HEK293T (cell line): ENCODE results near the gene SZT2.

Experiments used
- CTCF ChIA-PET: fragments of 350-600 bp; formaldehyde crosslinking; extraction: SDS; loops from one replicate; lab custom pipeline; 2021; ENCODE audit warnings: antibody characterized with exemption, inconsistent platforms; lab: Yijun Ruan, JAX
- POLR2A ChIA-PET: fragments of 350-600 bp; formaldehyde crosslinking; extraction: SDS; loops from one replicate; lab custom pipeline; 2020; ENCODE audit warnings: antibody characterized with exemption, inconsistent platforms; lab: Yijun Ruan, JAX
- DNase-seq: peaks from one replicate; pipeline ENCODE4 v3.0.0; 2012; ENCODE audit warnings: mixed read lengths; ENCODE audit errors: extremely low spot score
- ARNT ChIP-seq: fragments of 450-650 bp; IDR thresholded peaks from 2 replicates; pipeline ENCODE4 v1.6.1; 2017; ENCODE audit warnings: mild to moderate bottlenecking
- BHLHE40 ChIP-seq: fragments of 450-650 bp; IDR thresholded peaks from 2 replicates; pipeline ENCODE4 v1.6.1; 2016; ENCODE audit warnings: mild to moderate bottlenecking, moderate library complexity, borderline replicate concordance
- CTBP1 ChIP-seq: fragments of 450-650 bp; IDR thresholded peaks from 2 replicates; pipeline ENCODE4 v1.6.1; 2016; ENCODE audit warnings: borderline replicate concordance
- ELF4 ChIP-seq: fragments of 450-650 bp; IDR thresholded peaks from 2 replicates; pipeline ENCODE4 v1.6.1; 2017; ENCODE audit warnings: antibody characterized with exemption
- FOXA1 ChIP-seq: fragments of 450-650 bp; IDR thresholded peaks from 2 replicates; pipeline ENCODE4 v1.6.1; 2016; ENCODE audit warnings: mild to moderate bottlenecking
- FOXK2 ChIP-seq: fragments of 450-650 bp; IDR thresholded peaks from 2 replicates; pipeline ENCODE4 v1.6.1; 2016; ENCODE audit warnings: mild to moderate bottlenecking
- FOXM1 ChIP-seq: fragments of 450-650 bp; IDR thresholded peaks from 2 replicates; pipeline ENCODE4 v1.6.1; 2017; ENCODE audit warnings: mild to moderate bottlenecking, borderline replicate concordance
- HDGF ChIP-seq: fragments of 450-650 bp; IDR thresholded peaks from 2 replicates; pipeline ENCODE4 v1.6.1; 2017; ENCODE audit warnings: antibody characterized with exemption, borderline replicate concordance
- L3MBTL2 ChIP-seq: fragments of 450-650 bp; conservative IDR thresholded peaks from 2 replicates; pipeline ENCODE4 v1.6.1; 2016; ENCODE audit warnings: mild to moderate bottlenecking
- LEF1 ChIP-seq: fragments of 450-650 bp; IDR thresholded peaks from 2 replicates; pipeline ENCODE4 v1.6.1; 2017; ENCODE audit warnings: mild to moderate bottlenecking, borderline replicate concordance
- NFRKB ChIP-seq: fragments of 450-650 bp; IDR thresholded peaks from 2 replicates; pipeline ENCODE4 v1.6.1; 2016; ENCODE audit warnings: mild to moderate bottlenecking, moderate library complexity
- SP1 ChIP-seq: fragments of 450-650 bp; IDR thresholded peaks from 2 replicates; pipeline ENCODE4 v1.6.1; 2017
- SUZ12 ChIP-seq: fragments of 450-650 bp; IDR thresholded peaks from 2 replicates; pipeline ENCODE4 v1.6.1; 2016; ENCODE audit warnings: mild to moderate bottlenecking
- TARDBP ChIP-seq: fragments of 450-650 bp; IDR thresholded peaks from 2 replicates; pipeline ENCODE4 v1.6.1; 2016
- ZNF384 ChIP-seq: fragments of 450-650 bp; IDR thresholded peaks from 2 replicates; pipeline ENCODE4 v1.6.1; 2016
- TF ChIP-seq, protein P1 (sequence below): fragments of 450-650 bp; IDR thresholded peaks from 2 replicates; pipeline ENCODE4 v1.6.1; 2016

Gene SZT2

DNA sequence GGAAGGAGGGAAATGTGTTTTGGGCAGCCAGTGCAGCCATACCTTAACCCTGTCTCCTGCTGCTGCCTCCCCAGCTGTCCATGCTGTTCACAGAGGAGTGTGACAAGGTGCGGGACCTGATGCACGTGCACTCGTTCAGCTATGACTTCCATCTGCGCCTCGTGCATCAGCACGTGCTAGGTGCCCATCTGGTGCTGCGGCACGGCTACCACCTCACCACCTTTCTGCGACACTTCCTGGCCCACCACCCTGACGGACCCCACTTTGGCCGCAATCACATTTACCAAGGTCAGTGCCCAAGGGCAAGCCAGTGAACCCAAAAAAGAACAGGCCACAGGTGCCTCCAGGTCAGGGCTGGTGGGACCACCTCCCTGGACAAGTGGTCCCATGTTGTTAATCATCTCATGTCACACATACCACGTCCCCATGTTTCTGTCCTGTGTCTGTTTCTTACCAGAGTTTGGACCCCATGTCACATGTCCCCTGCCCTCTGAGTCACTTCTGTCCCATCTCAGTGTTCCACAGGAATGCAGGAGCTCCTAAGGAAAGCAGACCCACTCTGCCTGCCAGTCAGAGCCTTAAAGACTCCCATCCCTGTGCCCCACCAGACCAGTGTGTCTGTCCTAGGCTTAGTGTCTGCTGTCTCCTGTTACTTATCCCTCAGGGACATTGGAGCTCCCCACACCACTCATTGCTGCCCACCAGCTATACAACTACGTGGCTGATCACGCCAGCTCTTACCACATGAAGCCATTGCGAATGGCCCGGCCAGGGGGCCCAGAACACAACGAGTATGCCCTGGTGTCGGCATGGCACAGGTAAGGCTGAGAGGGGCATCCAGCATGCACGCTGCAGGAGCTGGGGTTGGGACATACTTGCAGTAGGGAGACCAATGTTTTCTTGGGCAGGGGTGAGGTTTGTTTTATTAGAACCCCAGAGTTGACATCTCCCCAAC is 57.5 kb downstream of the SZT2 start:
- CTCF ChIA-PET = no interaction called here
- DNase-seq = no peak
- POLR2A ChIA-PET = no interaction called here
- no peak for TF ChIP-seq FOXM1
- no peak for TF ChIP-seq ELF4
- TF ChIP-seq CTBP1 = no peak
- no peak for TF ChIP-seq NFRKB
- TF ChIP-seq SUZ12 = no peak
- TF ChIP-seq FOXK2 = no peak
- no peak for TF ChIP-seq L3MBTL2
- TF ChIP-seq TARDBP = no peak
- TF ChIP-seq HDGF = no peak
- no peak for TF ChIP-seq ZNF384
- TF ChIP-seq LEF1 = no peak
- no peak for TF ChIP-seq SP1
- TF ChIP-seq, protein P1, sequence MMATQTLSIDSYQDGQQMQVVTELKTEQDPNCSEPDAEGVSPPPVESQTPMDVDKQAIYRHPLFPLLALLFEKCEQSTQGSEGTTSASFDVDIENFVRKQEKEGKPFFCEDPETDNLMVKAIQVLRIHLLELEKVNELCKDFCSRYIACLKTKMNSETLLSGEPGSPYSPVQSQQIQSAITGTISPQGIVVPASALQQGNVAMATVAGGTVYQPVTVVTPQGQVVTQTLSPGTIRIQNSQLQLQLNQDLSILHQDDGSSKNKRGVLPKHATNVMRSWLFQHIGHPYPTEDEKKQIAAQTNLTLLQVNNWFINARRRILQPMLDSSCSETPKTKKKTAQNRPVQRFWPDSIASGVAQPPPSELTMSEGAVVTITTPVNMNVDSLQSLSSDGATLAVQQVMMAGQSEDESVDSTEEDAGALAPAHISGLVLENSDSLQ = no peak
- TF ChIP-seq ARNT = no peak

DNA sequence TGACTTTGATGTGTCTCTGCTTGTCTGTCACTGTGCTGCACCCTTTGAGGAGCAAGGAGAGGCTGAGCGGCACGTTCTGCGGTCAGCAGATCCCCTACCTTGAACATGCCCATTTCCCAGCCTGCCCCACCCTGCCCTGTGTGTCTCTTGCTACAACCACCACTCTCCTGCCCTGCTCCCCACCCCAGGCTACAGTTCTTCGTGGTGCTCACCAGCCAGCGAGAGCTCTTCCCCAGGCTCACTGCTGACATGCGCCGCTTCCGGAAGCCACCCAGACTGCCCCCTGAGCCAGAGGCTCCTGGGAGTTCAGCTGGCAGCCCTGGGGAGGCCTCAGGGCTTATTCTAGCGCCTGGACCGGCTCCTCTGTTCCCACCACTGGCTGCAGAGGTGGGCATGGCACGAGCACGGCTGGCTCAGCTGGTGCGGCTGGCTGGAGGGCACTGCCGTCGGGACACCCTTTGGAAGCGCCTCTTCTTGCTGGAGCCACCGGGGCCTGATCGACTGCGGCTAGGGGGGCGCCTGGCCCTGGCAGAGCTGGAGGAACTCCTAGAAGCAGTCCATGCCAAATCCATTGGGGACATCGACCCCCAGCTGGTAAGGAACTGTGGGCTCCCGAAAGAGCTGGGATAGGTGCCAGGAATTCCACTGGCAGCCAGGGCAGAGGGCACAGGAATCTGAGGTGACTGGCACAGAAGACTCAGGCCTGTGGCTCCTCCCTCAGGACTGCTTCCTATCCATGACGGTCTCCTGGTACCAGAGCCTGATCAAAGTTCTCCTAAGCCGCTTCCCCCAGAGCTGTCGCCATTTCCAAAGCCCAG is 58.4 kb downstream of the SZT2 start:
- ChIA-PET POLR2A (interaction anchor here (1.4 kb wide), 1 partner anchor 202 kb away, joined by 4 read pairs; the partner anchor contains the start of gene KDM4A), CTCF (no interaction called here)
- DNase-seq = no peak
- TF ChIP-seq TARDBP (no peak), CTBP1 (no peak), L3MBTL2 (no peak), FOXK2 (no peak), HDGF (no peak), ZNF384 (no peak), BHLHE40 (no peak), FOXA1 (no peak), SP1 (no peak), ARNT (no peak)

DNA sequence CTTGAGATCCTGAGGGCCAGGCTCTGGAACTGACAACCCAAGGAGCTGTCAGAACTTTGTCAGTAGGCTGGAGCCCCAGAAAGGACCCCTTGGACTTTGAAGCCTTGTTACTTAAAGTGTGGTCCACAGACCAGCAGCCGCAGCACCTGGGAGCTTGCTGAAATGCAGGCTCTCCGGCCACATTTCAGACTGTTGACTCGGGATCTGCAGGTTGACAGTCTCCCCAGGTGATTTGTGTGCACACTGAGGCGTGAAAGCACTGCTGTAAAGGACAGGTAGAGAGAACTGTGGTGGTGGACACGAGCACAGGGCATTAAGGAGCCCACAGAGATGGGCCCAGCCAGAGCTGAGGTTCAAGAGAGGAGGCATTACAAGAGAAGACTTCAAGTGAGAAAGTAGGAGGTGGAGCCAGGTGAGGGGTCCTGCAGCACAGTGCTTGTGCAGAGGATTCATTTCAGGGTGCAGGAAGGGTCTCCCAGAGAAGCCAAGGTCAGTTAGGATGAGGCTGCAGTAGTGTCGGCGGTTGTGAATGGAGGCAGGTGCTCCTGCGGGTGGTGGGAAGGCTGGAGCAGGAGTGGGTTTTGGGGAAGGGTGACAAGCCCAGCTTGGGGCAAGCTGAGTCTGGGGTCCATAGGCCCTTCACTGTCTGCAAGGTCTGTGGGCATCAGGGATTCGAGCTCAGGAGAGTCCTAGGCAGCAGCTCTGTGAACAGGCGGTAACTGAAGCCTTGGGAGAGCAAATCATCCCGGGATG is 59.4 kb downstream of the SZT2 start:
- ChIA-PET POLR2A (interaction anchor here (0.9 to 1.4 kb wide), 3 partner anchors 13 to 201 kb away, joined by 4 read pairs; partner anchors contain the start of gene KDM4A), CTCF (no interaction called here)
- no peak for DNase-seq
- TF ChIP-seq LEF1 (no peak), CTBP1 (no peak), HDGF (no peak), FOXA1 (no peak), L3MBTL2 (no peak), SUZ12 (no peak), FOXK2 (no peak), ZNF384 (no peak)

DNA sequence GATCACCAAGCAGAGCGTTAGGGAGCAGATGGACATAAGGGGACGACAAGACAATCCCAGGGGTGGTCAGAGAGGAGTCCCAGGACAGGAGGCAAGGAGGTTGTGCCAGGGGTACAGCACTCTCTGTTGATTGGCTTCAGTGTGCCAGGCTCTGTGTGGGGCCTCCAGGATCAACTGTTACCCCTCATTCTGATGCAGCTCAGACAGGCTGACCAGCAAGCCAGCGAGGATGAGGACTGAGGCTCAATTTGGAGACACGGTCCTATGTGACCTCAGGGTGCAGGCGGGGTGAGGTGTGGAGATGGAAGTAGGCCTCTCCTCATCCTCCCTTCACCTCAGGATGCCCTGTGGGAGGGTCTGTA is 60.0 kb downstream of the SZT2 start:
- CTCF ChIA-PET = no interaction called here
- POLR2A ChIA-PET = interaction anchor here (0.9 to 1.2 kb wide), 2 partner anchors 13 to 21 kb away, joined by 4 read pairs; no protein-coding TSS in a partner anchor
- TF ChIP-seq SUZ12 (no peak), BHLHE40 (no peak), FOXK2 (no peak), SP1 (no peak), ELF4 (no peak), CTBP1 (no peak), ZNF384 (no peak)
- no peak for DNase-seq

DNA sequence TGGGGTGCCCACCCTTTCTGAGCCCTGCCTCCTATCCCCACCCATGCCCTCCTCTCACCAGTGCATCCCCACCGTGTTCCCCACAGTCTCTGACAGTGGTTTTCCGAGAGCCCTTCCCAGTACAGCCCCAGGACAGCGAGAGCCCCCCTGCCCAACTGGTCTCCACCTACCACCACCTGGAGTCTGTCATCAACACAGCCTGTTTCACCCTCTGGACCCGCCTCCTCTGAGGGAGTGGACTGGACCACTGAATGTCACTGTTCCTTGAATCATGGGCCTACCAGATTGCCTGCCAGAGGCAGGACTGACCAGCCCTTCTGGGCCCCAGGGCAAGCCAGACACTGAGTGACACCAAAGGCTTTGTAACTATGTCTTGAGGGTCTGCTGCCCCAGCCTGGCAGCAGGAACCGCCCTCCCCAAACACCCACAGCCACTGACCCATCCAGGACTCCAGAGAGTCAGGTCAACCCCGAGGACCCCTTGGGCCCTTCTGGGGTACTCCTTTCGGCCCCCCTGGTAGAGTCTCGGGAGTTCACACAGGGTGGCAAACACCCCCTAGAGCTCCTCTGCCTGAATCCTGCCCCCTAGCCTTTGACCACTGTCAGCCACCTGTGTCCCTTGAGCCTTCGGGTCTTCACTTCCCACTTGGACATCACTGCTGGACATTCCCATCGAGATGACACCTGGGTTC is 60.7 kb downstream of the SZT2 start:
- TF ChIP-seq TARDBP (no peak), NFRKB (no peak), ZNF384 (no peak), SP1 (no peak)
- TF ChIP-seq, protein P1 = no peak
- CTCF ChIA-PET = no interaction called here
- no peak for DNase-seq
- POLR2A ChIA-PET = no interaction called here

DNA sequence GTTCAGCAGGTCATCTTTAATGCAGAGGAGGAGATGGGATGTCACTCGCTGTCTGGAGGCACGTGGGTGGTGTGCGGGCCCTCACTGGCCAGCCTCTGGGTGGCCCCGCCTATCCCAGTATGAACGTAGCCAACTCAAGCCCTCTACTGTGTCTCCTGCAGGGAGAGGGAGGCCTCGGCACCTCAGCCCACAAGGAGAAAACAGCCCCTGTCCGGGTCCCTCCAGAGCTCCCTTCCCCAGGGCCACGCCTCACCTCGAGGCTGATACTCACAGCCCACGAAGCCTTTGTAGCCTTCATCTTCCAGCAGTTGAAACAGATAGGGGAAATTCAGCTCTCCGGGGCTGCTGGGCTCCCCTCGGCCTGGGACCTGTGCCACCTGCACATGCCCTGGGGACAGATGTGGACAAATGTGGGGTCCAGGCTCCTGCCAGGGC is 61.5 kb downstream of the SZT2 start:
- CTCF ChIA-PET = no interaction called here

More for the DNA sequence above, 61.5 kb downstream of the SZT2 start:
- POLR2A ChIA-PET = interaction anchor here (3.4 kb wide), 1 partner anchor 16 kb away, joined by 15 read pairs; no protein-coding TSS in a partner anchor
- TF ChIP-seq SP1 (no peak), ARNT (no peak), BHLHE40 (no peak), TARDBP (no peak), L3MBTL2 (no peak), NFRKB (no peak), ZNF384 (no peak)
- TF ChIP-seq, protein P1 = no peak
- DNase-seq = no peak
